Bone marrow (tissue), 2 donors: ENCODE results near the gene CSNK1D.
A peak's percentile ranks its signal among the peaks of the same experiment; 100 is the strongest.

Source experiments
- DNase-seq, 2 donors: peaks; one replicate each; lab custom pipeline; 2025; lab: John Stamatoyannopoulos, UW

The CSNK1D gene

GRCh38 chr17:82227629-82228277, 45.7 kb downstream of the CSNK1D start:
- DNase-seq: no peak

- DNase-seq: no peak
These were observed 46.5 kb downstream of the CSNK1D start for GRCh38 chr17:82226809-82227628.

- DNase-seq: no peak
These were observed 47.2 kb downstream of the CSNK1D start for GRCh38 chr17:82226146-82226808.

GRCh38 chr17:82225368-82226029, 48.0 kb downstream of the CSNK1D start:
- no peak for DNase-seq

- no peak for DNase-seq
These were observed 48.8 kb downstream of the CSNK1D start for GRCh38 chr17:82224666-82225065.

GRCh38 chr17:82223517-82223916, 50.0 kb downstream of the CSNK1D start:
- no peak for DNase-seq

- DNase-seq: no peak
These were observed 50.7 kb downstream of the CSNK1D start for GRCh38 chr17:82222816-82223215.

GRCh38 chr17:82221341-82221902, 52.1 kb downstream of the CSNK1D start:
- DNase-seq: no peak

GRCh38 chr17:82219753-82220709, 53.5 kb downstream of the CSNK1D start:
- no peak for DNase-seq

GRCh38 chr17:82219083-82219482, 54.4 kb downstream of the CSNK1D start:
- no peak for DNase-seq

GRCh38 chr17:82218349-82219075, 55.0 kb downstream of the CSNK1D start:
- no peak for DNase-seq

- peak in 1 of 2 donors; percentile 47 for DNase-seq
These were observed 55.8 kb downstream of the CSNK1D start for GRCh38 chr17:82217530-82218204.

GRCh38 chr17:82217120-82217529, 56.4 kb downstream of the CSNK1D start:
- DNase-seq: no peak

- peak; percentile 75 to 77 for DNase-seq
These were observed 57.0 kb downstream of the CSNK1D start for GRCh38 chr17:82216301-82217119.

- DNase-seq: no peak
These were observed 57.6 kb downstream of the CSNK1D start for GRCh38 chr17:82215972-82216300.

GRCh38 chr17:82215095-82215971, 58.2 kb downstream of the CSNK1D start:
- DNase-seq: no peak

GRCh38 chr17:82214012-82214628, 59.4 kb downstream of the CSNK1D start:
- no peak for DNase-seq
